H1 (cell line): ENCODE data around the gene HMGB1. TPM values are rescaled to one million over a fixed set of nuclear protein-coding genes. Genes with fewer than 3 reads are reported as not detected.

Source experiments
- CTCF ChIA-PET: fragments of 300-600 bp; sonication (Branson Sonifier 250); formaldehyde crosslinking; loops from one replicate; lab custom pipeline; 2021; ENCODE audit not compliant: partially characterized antibody; lab: Charles Lee
- POLR2A ChIA-PET: fragments of 300-600 bp; sonication (Branson Sonifier 250); formaldehyde crosslinking; loops from one replicate; lab custom pipeline; 2021; ENCODE audit warnings: inconsistent platforms; ENCODE audit not compliant: partially characterized antibody; lab: Charles Lee
- DNase-seq, 2 experiments: peaks; one replicate each; pipeline versions ENCODE4 v3.0.0 to v3.0.0-alpha.2; 2010 to 2022; ENCODE audit warnings: low spot score in 2 of 2, low read depth in 1 of 2, mixed read lengths in 1 of 2
- FAIRE-seq: peaks from 2 replicates; lab custom pipeline; 2011; peaks lifted over from hg19 to GRCh38; lab: Jason Lieb, UNC
- H2AFZ ChIP-seq: 2 replicates; pipeline ENCODE4 v1.8.1; 2012; ENCODE audit warnings: low read length, inconsistent platforms
- H2AK5ac ChIP-seq: 2 replicates; pipeline ENCODE4 v1.6.1; 2013; ENCODE audit warnings: low read depth, low read length
- H2BK120ac ChIP-seq: replicated peaks from 2 replicates; pipeline ENCODE3; 2013; ENCODE audit warnings: low read depth, low read length, inconsistent platforms
- H2BK12ac ChIP-seq: 2 replicates; pipeline ENCODE4 v1.6.1; 2013; ENCODE audit warnings: low read depth, low read length
- H2BK15ac ChIP-seq: 2 replicates; pipeline ENCODE4 v1.6.1; 2013; ENCODE audit warnings: low read length
- H2BK20ac ChIP-seq: 2 replicates; pipeline ENCODE4 v1.6.1; 2013; ENCODE audit warnings: low read length
- H2BK5ac ChIP-seq: 2 replicates; pipeline ENCODE4 v1.6.1; 2013; ENCODE audit warnings: low read depth, low read length
- H3K14ac ChIP-seq: 2 replicates; pipeline ENCODE4 v1.6.1; 2013; ENCODE audit warnings: inconsistent platforms; ENCODE audit not compliant: insufficient read length
- H3K18ac ChIP-seq: 2 replicates; pipeline ENCODE4 v1.6.1; 2013; ENCODE audit warnings: low read length; ENCODE audit errors: extremely low read depth
- H3K23ac ChIP-seq: 2 replicates; pipeline ENCODE4 v1.6.1; 2013; ENCODE audit warnings: inconsistent platforms; ENCODE audit not compliant: insufficient read length
- H3K23me2 ChIP-seq: 2 replicates; pipeline ENCODE4 v1.6.1; 2013; ENCODE audit warnings: low read depth, low read length
- H3K27ac ChIP-seq: 2 replicates; pipeline ENCODE4 v1.6.1; 2011; ENCODE audit warnings: low read depth, low read length, inconsistent platforms
- H3K27me3 ChIP-seq, 4 experiments: replicated peaks in 1 of 4; 1 replicate in 1 of 4; 2 replicates in 3 of 4; pipeline versions ENCODE4 v1.6.1 to v1.8.1; 2011 to 2013; ENCODE audit warnings: low read length in 3 of 4, mild to moderate bottlenecking in 3 of 4, inconsistent platforms in 2 of 4, mixed read lengths in 2 of 4, moderate library complexity in 1 of 4; ENCODE audit not compliant: control insufficient read depth in 3 of 4, insufficient read depth in 3 of 4; ENCODE audit errors: extremely low read depth in 1 of 4
- H3K36me3 ChIP-seq, 4 experiments: 2 replicates each; pipeline versions ENCODE4 v1.6.1 to v1.8.1; 2011 to 2013; ENCODE audit warnings: mild to moderate bottlenecking in 4 of 4, low read length in 3 of 4, moderate library complexity in 2 of 4, control low read depth in 1 of 4, inconsistent platforms in 1 of 4; ENCODE audit not compliant: insufficient read depth in 4 of 4, control insufficient read depth in 2 of 4
- H3K4ac ChIP-seq: replicated peaks from 2 replicates; pipeline ENCODE3; 2013; ENCODE audit warnings: low read length, low read depth, mixed read lengths, inconsistent platforms; ENCODE audit not compliant: insufficient read length
- H3K4me1 ChIP-seq, 4 experiments: replicated peaks in 1 of 4; 1 replicate in 1 of 4; 2 replicates in 3 of 4; pipeline versions ENCODE4 v1.6.1 to v1.8.1; 2011 to 2013; ENCODE audit warnings: low read length in 3 of 4, inconsistent platforms in 2 of 4, mixed read lengths in 1 of 4; ENCODE audit not compliant: insufficient read depth in 4 of 4, control insufficient read depth in 3 of 4
- H3K4me2 ChIP-seq, 2 experiments: 2 replicates each; pipeline versions ENCODE4 v1.6.1 to v1.8.1; 2011 to 2013; ENCODE audit warnings: low read depth in 2 of 2, low read length in 2 of 2, control low read depth in 1 of 2, inconsistent platforms in 1 of 2, mild to moderate bottlenecking in 1 of 2; ENCODE audit not compliant: insufficient read depth in 1 of 2
- H3K4me3 ChIP-seq, 4 experiments: fragments of 200-600, 300-600 bp in 1 of 4; sonication (generic), shearing (Covaris generic), sonication (Bioruptor Twin) in 1 of 4; 2 replicates each; pipeline versions ENCODE4 v1.5.1 to v1.8.1; 2011 to 2016; ENCODE audit warnings: low read length in 4 of 4, low read depth in 3 of 4, control low read depth in 2 of 4, inconsistent platforms in 2 of 4, mild to moderate bottlenecking in 2 of 4, mixed read lengths in 1 of 4, moderate library complexity in 1 of 4; ENCODE audit not compliant: insufficient read depth in 2 of 4; ENCODE audit errors: extremely low read depth in 1 of 4
- H3K56ac ChIP-seq: replicated peaks from 2 replicates; pipeline ENCODE3; 2013; ENCODE audit warnings: low read depth, mild to moderate bottlenecking, mixed read lengths, low read length, inconsistent platforms; ENCODE audit not compliant: insufficient read length
- H3K79me1 ChIP-seq: 2 replicates; pipeline ENCODE4 v1.6.1; 2013; ENCODE audit warnings: low read depth, low read length, control low read depth
- H3K79me2 ChIP-seq, 2 experiments: 2 replicates each; pipeline versions ENCODE4 v1.6.1 to v1.8.1; 2012 to 2013; ENCODE audit warnings: low read length in 2 of 2, mild to moderate bottlenecking in 2 of 2, inconsistent platforms in 1 of 2; ENCODE audit not compliant: insufficient read depth in 2 of 2, control insufficient read depth in 1 of 2
- H3K9ac ChIP-seq, 4 experiments: replicated peaks in 1 of 4; 1 replicate in 1 of 4; 2 replicates in 3 of 4; pipeline versions ENCODE4 v1.6.1 to v1.8.1; 2011 to 2013; ENCODE audit warnings: low read depth in 3 of 4, low read length in 3 of 4, control low read depth in 2 of 4, mild to moderate bottlenecking in 2 of 4, moderate library complexity in 2 of 4, inconsistent platforms in 1 of 4; ENCODE audit errors: extremely low read depth in 1 of 4
- H3K9me3 ChIP-seq, 2 experiments: 2 replicates each; pipeline versions ENCODE4 v1.6.1 to v1.8.1; 2012 to 2013; ENCODE audit warnings: mild to moderate bottlenecking in 2 of 2, moderate library complexity in 2 of 2, control low read depth in 1 of 2, inconsistent platforms in 1 of 2, low read depth in 1 of 2, low read length in 1 of 2, mixed read lengths in 1 of 2; ENCODE audit not compliant: insufficient read depth in 2 of 2
- H4K20me1 ChIP-seq, 2 experiments: replicated peaks in 1 of 2; 2 replicates each; pipeline versions ENCODE3 to v1.8.1; 2011 to 2013; ENCODE audit warnings: inconsistent platforms in 2 of 2, low read length in 2 of 2, mild to moderate bottlenecking in 1 of 2; ENCODE audit not compliant: insufficient read depth in 2 of 2, control insufficient read depth in 1 of 2
- H4K5ac ChIP-seq: 2 replicates; pipeline ENCODE4 v1.6.1; 2013; ENCODE audit warnings: low read length, low read depth, mixed read lengths, inconsistent platforms; ENCODE audit not compliant: insufficient read length
- H4K8ac ChIP-seq: 2 replicates; pipeline ENCODE4 v1.8.0; 2013; ENCODE audit warnings: mild to moderate bottlenecking, moderate library complexity, low read length, inconsistent platforms; ENCODE audit not compliant: insufficient read depth; ENCODE audit errors: extremely low read depth
- H4K91ac ChIP-seq: replicated peaks from 2 replicates; pipeline ENCODE3; 2013; ENCODE audit warnings: low read length, mixed read lengths, inconsistent platforms; ENCODE audit not compliant: insufficient read length
- ATF2 ChIP-seq: IDR thresholded peaks from 2 replicates; pipeline ENCODE4 v1.6.1; 2012; ENCODE audit warnings: low read length, inconsistent platforms
- JUND ChIP-seq: IDR thresholded peaks from 2 replicates; pipeline ENCODE4 v1.6.1; 2011; ENCODE audit warnings: mild to moderate bottlenecking, improper control_type of control experiment, low read length
- SAP30 ChIP-seq: fragments of 300-600 bp; sonication (generic); IDR thresholded peaks from 2 replicates; pipeline ENCODE4 v1.7.1; 2012; ENCODE audit warnings: low read length, moderate library complexity, mild to moderate bottlenecking, inconsistent platforms; ENCODE audit not compliant: insufficient read depth, insufficient replicate concordance
- USF2 ChIP-seq: IDR thresholded peaks from 2 replicates; pipeline ENCODE4 v1.6.1; 2011; ENCODE audit warnings: low read length, improper control_type of control experiment
- WGBS, 2 experiments: shearing (Covaris generic) in 1 of 2; methylation state at CpG; one replicate each; pipeline versions ENCODE4 v1.1.6 to v1.1.7; 2013 to 2015; ENCODE audit warnings: low lambda C conversion rate in 2 of 2, mixed read lengths in 2 of 2, inconsistent platforms in 1 of 2, low coverage in 1 of 2, missing lambda C conversion rate in 1 of 2; ENCODE audit not compliant: insufficient replicate concordance in 2 of 2, insufficient coverage in 1 of 2, insufficient read length in 1 of 2; ENCODE audit errors: extremely low coverage in 1 of 2, missing lambda C conversion rate in 1 of 2; 5-methylcytosine and 5-hydroxymethylcytosine counted together
- polyA plus RNA-seq, 7 experiments: library from polyadenylated mRNA; depleted of rRNA in 3 of 7; stranded (reverse) in 5 of 7; unstranded in 2 of 7; fragments of >200 nt in 5 of 7; fragments of 200-250 nt in 2 of 7; gene quantifications; 1 replicate in 5 of 7; 2 replicates in 1 of 7; 4 replicates in 1 of 7; pipeline versions ENCODE4 v1.2.1 to v1.2.3, GENCODE V29; 2011 to 2013; ENCODE audit warnings: missing spikeins in 2 of 7, mixed read lengths in 2 of 7
- total RNA-seq: library from RNA; stranded (reverse); fragmentation: NEBNext Ultra II Directional; extraction: Animal tissue kit (Norgen Biotek cat#: 25700); gene quantifications from 2 replicates; pipeline ENCODE4 v1.2.1, GENCODE V29; 2021

HMGB1 gene
- total and polyA plus RNA-seq, 2 of the 8 experiments (the other 6 are each of a cell fraction or from before 2014, with no cell fraction given) = 123 to 776 TPM

GRCh38 chr13:30456290-30456689 is 9.4 kb downstream of the HMGB1 start:
- Histone ChIP-seq H3K4ac (no peak overlapping the region), H2BK12ac (no peak overlapping the region), H3K27ac (no peak overlapping the region), H4K8ac (no peak overlapping the region), H2BK5ac (no peak overlapping the region), H2BK20ac (no peak overlapping the region), H3K23me2 (no peaks in the 10 kb centered on the region), H2BK120ac (no peak overlapping the region), H3K18ac (no peak overlapping the region), H4K5ac (no peak overlapping the region), H3K79me2 (peaks cover 0 to under 1% of the 10 kb centered on the region in 2 experiments; a peak in 1 of 4 replicates), H2AK5ac (no peak overlapping the region), H3K79me1 (no peaks in the 10 kb centered on the region), H3K36me3 (peaks cover 0 to 16% (median 2%) of the 10 kb centered on the region in 4 experiments; a peak in 4 of 8 replicates), H3K14ac (no peak overlapping the region), H2AFZ (no peak overlapping the region), H3K4me3 (no peak overlapping the region), H3K9me3 (no peaks in the 10 kb centered on the region), H3K27me3 (no peaks in the 10 kb centered on the region), H3K23ac (no peak overlapping the region), H2BK15ac (no peak overlapping the region), H3K4me2 (no peak overlapping the region), H3K56ac (no peak overlapping the region), H3K9ac (no peak overlapping the region), H4K20me1 (peaks cover 0 to 2% of the 10 kb centered on the region in 2 experiments), H3K4me1 (no peaks in the 10 kb centered on the region), H4K91ac (no peak overlapping the region)
- no peak for TF ChIP-seq USF2
- TF ChIP-seq ATF2 = no peak
- TF ChIP-seq JUND = no peak
- TF ChIP-seq SAP30 = no peak
- ChIA-PET CTCF (interaction anchor here (0.7 kb wide), 1 partner anchor 790 kb away, joined by 3 read pairs; no protein-coding TSS in a partner anchor), POLR2A (interaction anchor here (0.9 to 3.1 kb wide), 4 partner anchors 10 to 161 kb away, joined by 3 to 20 read pairs (median 8); partner anchors contain the start of genes HMGB1 and USPL1)
- WGBS, 2 experiments = 86% methylated on average over 3 of the region's 3 CpGs; no CpG with 5 or more reads in 1 of the 2 experiments
- no peak for DNase-seq
- FAIRE-seq = no peak
